ENCODE data around the gene CEP85. TPM values are rescaled to one million over a fixed set of nuclear protein-coding genes. Genes with fewer than 3 reads are reported as not detected.

Gene CEP85
- 10 to 100 TPM in 3 of 4 donors, 1 to 10 TPM in 1; 8.6 to 73.8 (median 13.6) TPM for total RNA-seq

- Histone ChIP-seq H3K9me3 (no peaks in the 10 kb centered on the region), H3K27me3 (no peaks in the 10 kb centered on the region), H3K27ac (peak within 1 kb of the TSS; percentile 89 to 97 (median 93)), H3K4me3 (peak within 1 kb of the TSS; percentile 45 to 69 (median 60)), H3K36me3 (no peaks in the 10 kb centered on the region), H3K4me1 (peaks cover 0 to 21% (median 10%) of the 10 kb centered on the region in 4 donors)
- in situ Hi-C loops (cut with MboI; ENCODE audit: low pct_ligation_motif_present in 1 of 4, low pct_unique_long_range_greater_than_20kb in 1 of 4, low sequenced_read_pairs in 3 of 4) = no loop called here
- 1% methylated on average over 72 of the region's 73 CpGs; no CpG with 5 or more reads in 1 of the 2 donors for WGBS, 2 donors (ENCODE audit: low coverage in 1 of 2)
- DNase-seq = peak; percentile 99
- intact Hi-C loops (cut with DNase I; ENCODE audit: low total_unique reads) = no loop called here
- TF ChIP-seq POLR2A (IDR thresholded peaks at IDR 0.05) = peak; percentile 92
- TF ChIP-seq POLR2AphosphoS5 (IDR thresholded peaks at IDR 0.05) = peak; percentile 91 to 96 (median 92)
- no peak for TF ChIP-seq EP300 (IDR thresholded peaks at IDR 0.05; ENCODE audit: low read depth)
- TF ChIP-seq, protein P1, sequence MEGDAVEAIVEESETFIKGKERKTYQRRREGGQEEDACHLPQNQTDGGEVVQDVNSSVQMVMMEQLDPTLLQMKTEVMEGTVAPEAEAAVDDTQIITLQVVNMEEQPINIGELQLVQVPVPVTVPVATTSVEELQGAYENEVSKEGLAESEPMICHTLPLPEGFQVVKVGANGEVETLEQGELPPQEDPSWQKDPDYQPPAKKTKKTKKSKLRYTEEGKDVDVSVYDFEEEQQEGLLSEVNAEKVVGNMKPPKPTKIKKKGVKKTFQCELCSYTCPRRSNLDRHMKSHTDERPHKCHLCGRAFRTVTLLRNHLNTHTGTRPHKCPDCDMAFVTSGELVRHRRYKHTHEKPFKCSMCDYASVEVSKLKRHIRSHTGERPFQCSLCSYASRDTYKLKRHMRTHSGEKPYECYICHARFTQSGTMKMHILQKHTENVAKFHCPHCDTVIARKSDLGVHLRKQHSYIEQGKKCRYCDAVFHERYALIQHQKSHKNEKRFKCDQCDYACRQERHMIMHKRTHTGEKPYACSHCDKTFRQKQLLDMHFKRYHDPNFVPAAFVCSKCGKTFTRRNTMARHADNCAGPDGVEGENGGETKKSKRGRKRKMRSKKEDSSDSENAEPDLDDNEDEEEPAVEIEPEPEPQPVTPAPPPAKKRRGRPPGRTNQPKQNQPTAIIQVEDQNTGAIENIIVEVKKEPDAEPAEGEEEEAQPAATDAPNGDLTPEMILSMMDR (IDR thresholded peaks at IDR 0.05) = peak; percentile 69 to 93 (median 80)
These were observed at the start of gene CEP85 for GRCh38 chr1:26233903-26234643. Gene CEP85 (plus strand): TSS chr1:26234200. CDS start chr1:26239784, 5,584 bp downstream.

GRCh38 chr1:26184883-26185282 is 49.1 kb upstream of the CEP85 start:
- H3K27ac ChIP-seq = no peak overlapping the region
- intact Hi-C loops (cut with DNase I; ENCODE audit: low total_unique reads) (no loop called here), in situ Hi-C loops (cut with MboI; ENCODE audit: low pct_ligation_motif_present in 1 of 4, low pct_unique_long_range_greater_than_20kb in 1 of 4, low sequenced_read_pairs in 3 of 4) (no loop called here)
- 96 to 100% methylated on average over 1 to 21 of the region's 21 CpGs for WGBS, 2 donors (ENCODE audit: low coverage in 1 of 2)
- no peak for TF ChIP-seq POLR2AphosphoS5 (IDR thresholded peaks at IDR 0.05)
- TF ChIP-seq EP300 (IDR thresholded peaks at IDR 0.05; ENCODE audit: low read depth) = no peak
- TF ChIP-seq, protein P1 (IDR thresholded peaks at IDR 0.05) = no peak
- no peak for TF ChIP-seq POLR2A (IDR thresholded peaks at IDR 0.05)
- no peak for DNase-seq
- H3K4me1 ChIP-seq = no peaks in the 10 kb centered on the region
- peaks cover 0 to 4% (median 0%) of the 10 kb centered on the region in 4 donors for H3K36me3 ChIP-seq
- H3K4me3 ChIP-seq = no peak overlapping the region
- no peaks in the 10 kb centered on the region for H3K9me3 ChIP-seq
- H3K27me3 ChIP-seq = no peaks in the 10 kb centered on the region

DNA sequence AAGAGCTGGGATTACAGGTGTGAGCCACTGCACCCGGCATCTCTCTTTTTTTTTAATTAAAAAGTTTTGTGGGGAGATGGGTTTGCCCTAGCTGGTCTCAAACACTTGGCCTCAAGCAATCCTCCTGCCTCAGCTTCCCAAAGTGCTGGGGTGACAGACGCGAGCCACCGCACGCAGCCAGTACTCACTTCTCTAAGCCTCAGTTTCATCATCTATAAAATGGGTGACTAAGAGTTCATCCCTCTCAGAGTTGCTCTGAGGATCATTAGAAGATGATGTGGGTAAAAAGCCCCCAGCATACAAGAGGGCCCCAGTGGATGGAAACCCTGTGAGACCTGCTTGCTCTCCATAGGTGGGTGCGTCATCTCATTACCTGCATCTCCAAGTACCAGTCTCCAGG is 46.1 kb upstream of the CEP85 start:
- intact Hi-C loops (cut with DNase I; ENCODE audit: low total_unique reads) (no loop called here), in situ Hi-C loops (cut with MboI; ENCODE audit: low pct_ligation_motif_present in 1 of 4, low pct_unique_long_range_greater_than_20kb in 1 of 4, low sequenced_read_pairs in 3 of 4) (no loop called here)
- no peak for DNase-seq
- TF ChIP-seq POLR2A (IDR thresholded peaks at IDR 0.05) (no peak), POLR2AphosphoS5 (IDR thresholded peaks at IDR 0.05) (no peak), EP300 (IDR thresholded peaks at IDR 0.05; ENCODE audit: low read depth) (no peak)
- TF ChIP-seq, protein P1 (IDR thresholded peaks at IDR 0.05) = no peak
- H3K36me3 ChIP-seq = peaks cover 0 to 4% (median 0%) of the 10 kb centered on the region in 4 donors
- no peaks in the 10 kb centered on the region for H3K27me3 ChIP-seq
- WGBS, 2 donors (ENCODE audit: low coverage in 1 of 2) = 96% methylated on average over 6 of the region's 6 CpGs; no CpG with 5 or more reads in 1 of the 2 donors
- H3K4me3 ChIP-seq = no peak overlapping the region
- H3K4me1 ChIP-seq = no peaks in the 10 kb centered on the region
- H3K9me3 ChIP-seq = no peaks in the 10 kb centered on the region
- H3K27ac ChIP-seq = no peak overlapping the region

- Histone ChIP-seq H3K4me3 (no peak overlapping the region), H3K27me3 (no peaks in the 10 kb centered on the region), H3K9me3 (no peaks in the 10 kb centered on the region), H3K27ac (no peak overlapping the region), H3K36me3 (peaks cover 0 to 4% (median 0%) of the 10 kb centered on the region in 4 donors), H3K4me1 (no peaks in the 10 kb centered on the region)
- intact Hi-C loops (cut with DNase I; ENCODE audit: low total_unique reads) (no loop called here), in situ Hi-C loops (cut with MboI; ENCODE audit: low pct_ligation_motif_present in 1 of 4, low pct_unique_long_range_greater_than_20kb in 1 of 4, low sequenced_read_pairs in 3 of 4) (no loop called here)
- DNase-seq = no peak
- TF ChIP-seq EP300 (IDR thresholded peaks at IDR 0.05; ENCODE audit: low read depth) (no peak), POLR2AphosphoS5 (IDR thresholded peaks at IDR 0.05) (no peak), POLR2A (IDR thresholded peaks at IDR 0.05) (no peak)
- TF ChIP-seq, protein P1 (IDR thresholded peaks at IDR 0.05) = no peak
- WGBS, 2 donors (ENCODE audit: low coverage in 1 of 2) = 93% methylated on average over 8 of the region's 8 CpGs; no CpG with 5 or more reads in 1 of the 2 donors
These were observed 45.5 kb upstream of the CEP85 start for GRCh38 chr1:26188477-26188876.
